HG03520 (cell line): Measurements from ENCODE around the gene SDSL.

Source experiments
- ATAC-seq: cut with Tn5 transposase; IDR thresholded peaks from one replicate; pipeline ENCODE4 v1.9.1; 2021; ENCODE audit warnings: mild to moderate bottlenecking, moderate library complexity; ENCODE audit not compliant: unreplicated experiment

SDSL gene

DNA sequence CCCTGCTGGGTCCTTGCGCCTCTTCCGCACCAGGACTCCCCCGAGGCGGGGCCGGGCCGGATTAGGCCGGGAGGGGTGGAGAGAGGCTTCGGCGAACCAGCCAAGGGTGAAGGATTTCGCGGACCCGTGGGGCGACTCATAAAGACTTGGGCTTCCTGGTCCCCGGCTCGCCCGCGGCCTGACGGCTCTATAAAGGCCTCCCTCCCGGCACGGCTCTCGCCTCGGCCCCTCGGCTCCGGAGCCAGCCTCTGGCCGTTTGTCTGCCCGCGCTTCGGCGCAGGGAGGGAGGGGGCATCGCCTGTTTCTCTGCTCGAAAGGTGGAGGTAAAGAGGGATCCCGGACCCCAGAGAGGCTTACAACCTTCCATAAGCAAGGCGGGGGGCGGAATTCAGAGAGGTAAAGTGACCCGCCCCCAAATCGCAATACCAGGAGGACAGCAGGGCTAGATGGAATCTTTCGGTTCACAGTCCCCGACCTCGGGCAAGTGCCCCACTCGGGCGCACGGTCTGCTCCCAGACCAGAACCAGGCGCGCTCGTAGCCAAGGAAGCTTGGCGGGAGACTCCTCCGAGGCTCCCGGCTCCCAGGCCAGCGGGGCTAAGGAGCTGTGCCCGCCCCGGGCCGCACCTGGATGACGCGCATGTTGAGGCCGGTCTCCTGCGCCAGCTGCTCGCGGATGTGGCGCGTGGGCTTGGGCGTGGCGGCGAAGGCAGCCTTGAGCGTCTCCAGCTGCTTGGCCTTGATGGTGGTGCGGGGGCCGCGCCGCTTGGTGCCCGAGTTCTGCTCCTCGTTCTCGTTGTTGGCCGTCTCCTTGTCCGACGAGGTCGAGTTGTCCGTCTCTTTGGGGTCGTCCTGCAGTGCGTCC, 45.6 kb downstream of the SDSL start:
- ATAC-seq, result no peak

DNA sequence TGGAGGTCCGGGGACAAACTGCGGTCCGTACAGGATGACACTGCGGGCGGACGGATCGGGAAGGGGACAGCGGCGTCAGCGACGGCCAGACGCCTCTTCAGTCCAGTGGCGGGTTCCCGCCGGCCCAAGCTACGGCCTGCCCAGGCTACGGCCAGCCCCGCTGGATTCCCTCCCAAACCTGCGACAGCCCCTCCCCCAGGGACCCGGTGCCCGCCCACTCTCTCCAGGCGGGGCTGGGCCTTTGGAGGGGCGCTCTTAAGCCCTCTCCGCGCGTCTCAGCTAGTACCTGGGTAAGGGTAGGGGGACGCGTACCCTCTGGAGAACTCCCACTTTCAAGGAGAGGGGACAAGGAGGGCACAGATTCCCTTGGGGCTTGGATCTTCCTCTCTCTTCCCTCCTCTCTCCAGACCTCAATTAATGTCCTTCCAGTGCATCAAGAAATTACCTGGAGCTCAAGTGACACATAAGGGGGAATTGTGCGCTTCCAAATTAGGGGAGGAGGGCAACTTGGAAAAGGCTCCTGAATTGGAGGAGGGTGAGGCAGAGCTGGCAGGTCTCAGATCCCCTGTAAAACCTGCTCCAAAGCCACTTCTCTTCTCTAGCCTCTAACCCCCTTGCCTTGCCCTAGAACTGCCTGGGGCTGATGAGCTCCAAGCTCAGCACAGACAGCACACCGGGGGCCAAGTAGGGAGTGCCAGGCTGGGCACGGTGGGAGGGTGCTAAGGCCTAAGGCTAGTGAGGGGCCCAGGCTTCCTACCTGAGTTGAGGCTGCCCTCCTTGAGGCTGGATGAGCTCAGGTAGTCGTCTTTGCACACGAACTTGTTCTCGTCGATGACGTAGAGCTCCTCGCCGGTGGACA, 46.4 kb downstream of the SDSL start:
- ATAC-seq, result no peak

DNA sequence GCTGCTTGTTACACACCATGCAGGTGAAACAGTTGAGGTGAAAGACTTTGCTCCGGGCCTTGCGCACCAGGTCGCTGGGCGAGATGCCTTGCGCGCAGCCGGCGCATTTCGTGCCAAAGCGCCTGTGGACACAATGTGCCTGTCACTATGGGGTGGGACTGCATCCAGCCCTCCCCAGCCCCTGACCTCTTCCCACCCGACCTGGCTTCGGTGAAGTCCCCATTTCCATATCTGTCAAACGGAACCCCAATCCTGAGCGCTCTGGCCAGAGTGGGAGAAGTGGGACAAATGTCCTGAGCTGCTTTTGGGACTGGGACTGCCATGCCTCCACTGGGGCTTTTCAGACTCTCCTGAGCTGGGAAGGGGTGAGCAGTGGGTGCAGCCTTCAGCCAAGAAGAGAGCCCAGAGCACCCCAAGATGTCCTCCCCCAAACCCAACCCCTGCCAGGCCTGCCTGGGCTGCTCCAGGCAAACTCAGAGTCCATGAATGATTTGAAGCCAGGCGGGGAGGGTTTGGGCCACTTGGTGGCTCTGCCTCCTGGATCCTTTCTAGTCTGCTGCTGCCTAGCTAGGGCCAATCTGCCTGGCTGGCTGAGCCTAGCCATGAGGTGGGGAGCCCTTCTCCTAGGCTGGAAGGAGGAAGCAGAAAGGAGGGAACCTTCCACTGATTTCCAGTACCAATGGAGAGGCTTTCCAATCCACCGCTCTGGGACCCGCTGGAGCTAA, 47.2 kb downstream of the SDSL start:
- ATAC-seq, result no peak

DNA sequence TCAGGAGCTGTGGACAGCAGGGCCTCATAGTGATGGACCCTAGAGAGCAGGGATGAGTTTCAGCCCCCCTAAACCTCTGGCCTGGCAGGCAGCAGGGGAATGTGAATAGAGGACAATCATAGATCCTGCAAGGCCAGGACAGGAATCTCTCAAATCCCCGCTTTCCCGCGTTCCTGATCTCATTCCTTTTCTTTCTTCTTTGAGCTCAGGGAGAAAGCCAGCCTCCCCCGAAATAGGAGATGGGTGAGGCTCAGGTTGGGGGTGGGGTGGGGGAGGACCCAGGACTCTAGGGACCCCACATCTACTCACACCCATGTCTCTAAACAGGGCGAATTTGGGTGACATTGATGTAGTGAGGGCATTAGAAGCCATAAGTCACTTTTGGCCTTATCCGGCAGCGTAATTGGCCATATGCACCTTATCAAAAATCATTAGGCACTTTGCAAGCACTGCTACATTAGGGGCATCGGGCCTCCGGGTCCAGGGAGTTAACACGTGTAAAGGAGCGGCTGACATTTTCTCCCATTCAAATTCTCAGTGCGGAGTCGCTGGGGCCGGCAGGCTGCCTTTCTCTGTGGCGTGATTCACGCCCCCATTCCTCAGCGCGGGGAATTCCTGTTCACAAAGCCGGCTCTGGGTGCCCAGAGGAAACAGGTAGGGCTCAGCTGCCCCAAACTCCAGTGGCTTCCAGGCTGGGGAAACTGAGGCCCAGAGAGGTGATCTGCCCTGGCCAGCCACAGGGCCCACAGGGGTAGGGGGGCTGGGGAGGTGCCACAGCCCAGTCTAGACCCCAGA, 48.0 kb downstream of the SDSL start:
- no peak for ATAC-seq

DNA sequence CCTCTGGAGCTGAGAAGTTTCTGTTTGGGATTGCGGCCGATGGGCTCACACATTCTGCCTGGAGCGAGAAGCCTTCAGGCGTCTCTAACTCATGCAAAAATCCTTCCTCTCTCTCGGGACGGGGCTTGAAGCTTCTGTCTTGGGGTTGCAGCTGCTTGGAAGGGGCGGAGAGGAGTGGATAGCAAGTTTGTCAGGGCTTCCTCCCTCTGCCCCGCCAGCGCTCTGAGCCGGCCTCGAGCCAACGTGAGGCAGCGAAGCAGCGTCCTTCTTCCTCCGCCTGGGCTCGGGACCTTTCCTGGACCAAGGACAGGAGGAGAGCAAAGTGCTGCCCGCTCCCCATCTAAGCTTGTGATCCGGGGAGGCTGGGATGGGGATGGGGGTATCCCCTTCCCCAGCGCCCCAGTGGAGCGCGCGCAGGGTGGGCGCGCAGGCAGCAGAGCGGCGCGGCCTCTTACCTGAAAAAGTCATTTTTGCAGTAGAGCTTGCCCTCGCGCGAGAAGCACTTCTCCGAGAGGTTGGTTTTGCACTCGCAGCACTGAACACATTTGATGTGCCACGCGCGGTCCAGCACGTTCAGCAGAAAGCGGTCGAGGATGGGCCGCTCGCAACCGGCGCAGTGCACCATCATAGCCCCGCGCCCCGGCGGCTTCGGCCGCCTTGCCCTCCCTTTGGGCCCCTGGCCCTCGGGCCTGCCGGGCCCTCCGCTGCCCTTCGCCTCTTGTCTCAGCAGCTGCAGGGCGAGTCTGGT, 48.9 kb downstream of the SDSL start:
- no peak for ATAC-seq

DNA sequence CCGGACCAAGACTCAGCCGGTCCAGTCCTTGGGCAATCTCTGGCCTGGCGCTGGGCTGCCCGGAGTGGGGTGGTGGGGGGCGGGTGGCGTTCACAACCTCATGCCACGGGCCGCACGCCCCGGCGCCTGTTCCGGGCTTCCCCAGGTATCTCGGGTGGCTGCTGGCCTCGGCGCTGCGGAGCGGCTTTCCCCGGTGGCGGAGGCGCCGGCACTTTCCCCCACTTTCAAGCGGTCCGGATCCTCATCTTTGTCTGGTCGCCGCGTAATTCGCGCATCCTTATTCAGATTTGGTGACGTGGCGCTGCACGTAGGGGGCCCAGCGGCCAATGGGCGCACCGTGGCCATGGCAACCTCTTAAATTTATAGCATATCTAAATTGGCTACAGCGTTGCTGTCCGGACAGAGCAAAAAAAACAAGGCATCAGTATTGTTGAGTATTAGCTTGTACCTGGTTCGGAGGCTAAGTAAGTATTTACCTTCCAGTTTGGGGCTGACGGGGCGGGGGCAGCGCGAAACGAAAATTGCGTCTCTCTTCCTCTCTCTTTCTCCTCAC, 49.5 kb downstream of the SDSL start, which contains the start of gene LHX5:
LHX5 (minus strand) TSS at position 253 of the 553 bp plus-strand sequence. CDS start 373 bp downstream, outside the sequence.
- no peak for ATAC-seq

DNA sequence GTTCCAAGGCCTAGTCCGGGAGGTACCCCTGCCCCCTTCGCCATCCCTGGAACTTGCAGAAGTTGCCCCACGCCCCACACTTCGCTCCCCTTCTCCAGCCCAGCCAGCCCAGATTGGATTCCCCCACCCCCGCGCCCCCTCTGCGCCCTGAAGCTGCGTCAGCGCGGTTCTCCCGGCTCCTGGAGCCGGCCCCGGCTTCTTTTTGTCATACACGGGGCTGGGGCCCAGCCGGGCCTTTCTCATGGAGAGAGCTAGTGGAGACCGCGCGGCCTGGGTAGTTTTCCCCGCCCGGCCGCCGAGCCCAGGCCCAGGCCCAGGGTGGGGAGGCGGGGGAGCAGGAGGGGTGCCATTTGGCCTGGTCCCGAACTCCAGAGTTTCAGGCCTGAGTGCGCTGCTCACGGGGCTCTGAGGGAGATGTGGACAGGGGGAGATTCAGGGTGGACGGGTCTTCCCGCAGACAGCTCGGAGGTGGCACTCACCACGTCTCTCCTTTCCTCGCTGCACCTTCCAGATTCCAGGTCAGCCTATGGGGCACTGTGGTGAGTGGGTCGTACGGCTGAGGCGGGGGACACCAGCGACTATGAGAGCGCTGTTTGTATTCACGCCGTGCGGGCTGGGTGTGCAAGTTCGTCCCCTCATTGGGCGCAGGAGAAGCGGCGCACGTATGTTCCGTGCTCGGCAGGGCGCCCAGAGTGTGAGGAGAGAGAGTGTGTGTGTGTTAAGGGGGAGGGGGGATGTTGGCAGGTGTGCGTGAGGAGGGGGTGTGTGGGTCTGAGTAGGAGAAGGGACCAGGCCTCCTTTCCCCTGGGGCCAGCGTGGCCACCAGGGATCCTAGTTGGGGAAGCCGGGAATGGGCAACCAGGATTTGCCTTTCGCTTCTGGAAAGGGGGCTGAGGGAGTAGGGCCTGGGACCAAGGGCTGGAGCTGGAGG, 50.3 kb downstream of the SDSL start:
- ATAC-seq, result no peak

DNA sequence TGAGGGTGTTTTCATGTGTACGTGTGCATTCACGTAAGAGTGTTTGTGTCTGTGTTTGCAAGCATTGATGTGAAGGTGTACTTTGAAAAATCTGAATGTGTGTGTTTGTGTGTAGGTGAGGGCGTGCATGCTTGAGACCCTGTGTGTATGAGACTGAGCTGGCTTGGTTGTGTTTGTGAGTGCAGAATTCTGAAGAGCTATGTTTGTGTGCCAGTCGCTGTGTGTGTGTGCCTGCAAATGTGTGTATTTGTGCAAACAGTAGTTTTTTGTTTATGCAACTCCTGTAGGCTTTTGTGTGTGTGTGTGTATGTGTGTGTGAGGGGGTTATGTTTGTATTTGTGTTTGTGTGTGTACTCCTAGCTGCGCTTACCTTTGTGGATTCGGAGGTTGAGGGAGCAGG, 51.2 kb downstream of the SDSL start:
- no peak for ATAC-seq

DNA sequence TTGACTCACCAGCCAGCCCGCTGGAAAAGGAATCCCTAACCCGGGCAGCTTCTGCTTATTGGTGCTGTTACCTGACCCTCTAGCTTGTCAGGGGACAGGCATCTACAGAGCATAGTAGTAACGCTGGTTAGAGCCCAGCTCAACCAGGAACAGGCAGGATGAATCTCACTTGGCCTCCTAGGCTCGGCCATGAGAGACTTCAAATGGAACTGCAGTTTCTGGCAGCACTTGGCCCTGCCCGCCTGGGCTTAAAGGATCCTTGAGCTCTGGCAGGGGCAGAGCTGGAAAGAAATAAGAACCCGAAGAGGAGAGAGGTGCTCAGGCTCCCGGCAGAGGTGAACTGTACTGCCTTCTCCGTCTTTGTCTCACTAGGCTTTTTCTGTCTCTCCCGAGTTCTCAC, 51.8 kb downstream of the SDSL start:
- no peak for ATAC-seq

DNA sequence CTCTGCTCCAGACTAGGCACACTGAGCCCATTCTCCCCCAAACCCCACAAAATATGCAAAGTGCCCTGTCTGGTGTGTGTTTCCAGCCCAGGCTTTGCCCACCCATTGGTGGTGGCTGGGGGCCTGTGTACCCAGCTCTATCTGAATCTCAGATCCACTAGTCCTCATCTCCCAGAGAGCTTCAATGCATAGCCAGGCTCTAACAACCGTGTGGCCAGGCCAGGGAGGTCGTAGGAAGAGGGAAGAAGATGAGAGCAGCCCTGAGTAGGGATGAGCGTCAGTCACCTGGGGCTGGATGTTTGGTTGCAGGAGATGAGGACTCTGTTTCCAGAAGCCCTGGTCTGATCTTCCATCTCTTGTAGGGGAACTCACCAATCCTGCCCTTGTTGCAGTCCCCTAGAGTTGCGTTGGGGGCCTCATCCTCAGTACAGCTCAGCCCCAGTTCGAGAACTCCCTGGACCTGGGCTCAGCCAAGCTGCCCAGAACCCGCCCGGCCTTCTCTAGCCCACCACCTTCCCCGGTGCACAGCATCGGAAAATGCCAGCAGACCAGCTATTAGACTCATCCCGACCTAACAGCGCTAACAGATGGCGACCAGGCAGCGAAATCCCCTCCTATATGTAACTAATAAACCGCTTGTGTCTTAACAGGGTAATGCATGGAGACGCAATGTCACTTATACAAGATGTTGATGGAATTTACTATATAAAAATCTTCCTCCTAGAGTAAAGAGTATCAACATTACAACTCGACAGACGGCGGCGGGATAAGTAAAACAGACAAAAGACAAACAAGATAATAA, 52.7 kb downstream of the SDSL start:
- ATAC-seq, result no peak

DNA sequence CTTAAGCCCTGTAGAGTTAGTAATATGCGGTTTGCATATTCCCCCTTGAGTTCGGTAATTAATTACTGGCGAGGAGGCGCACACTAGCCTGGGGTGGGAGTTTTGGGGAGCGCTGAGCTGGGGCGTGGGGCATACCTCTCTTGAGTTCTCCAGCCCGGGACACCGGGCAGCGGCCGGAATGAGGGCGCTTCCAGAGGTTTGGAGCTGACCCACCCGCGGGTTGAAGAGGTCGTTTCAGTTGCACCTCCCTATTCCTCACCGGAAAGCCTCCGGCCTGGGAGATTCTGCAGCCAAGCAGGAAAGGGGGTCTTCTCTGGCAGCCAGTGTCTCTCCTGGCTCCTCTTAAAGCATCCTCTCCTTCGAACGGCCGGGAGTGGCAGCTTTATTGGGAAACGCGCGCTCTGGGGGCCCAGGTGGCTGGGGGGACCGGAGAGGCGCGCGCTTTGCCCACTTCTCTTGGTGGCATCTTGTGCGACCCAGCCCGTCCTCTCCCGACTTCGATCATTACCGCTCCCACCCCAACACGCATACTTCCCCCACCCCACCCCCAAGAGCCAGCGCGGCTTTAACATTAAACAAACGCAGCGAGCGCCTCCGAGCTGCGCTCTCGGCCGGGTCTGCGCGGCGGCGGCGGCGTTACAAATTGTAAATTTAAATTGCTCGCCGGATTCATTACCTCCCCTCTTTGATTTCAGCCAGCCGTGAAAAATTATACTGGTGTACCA, 53.4 kb downstream of the SDSL start:
- no peak for ATAC-seq

DNA sequence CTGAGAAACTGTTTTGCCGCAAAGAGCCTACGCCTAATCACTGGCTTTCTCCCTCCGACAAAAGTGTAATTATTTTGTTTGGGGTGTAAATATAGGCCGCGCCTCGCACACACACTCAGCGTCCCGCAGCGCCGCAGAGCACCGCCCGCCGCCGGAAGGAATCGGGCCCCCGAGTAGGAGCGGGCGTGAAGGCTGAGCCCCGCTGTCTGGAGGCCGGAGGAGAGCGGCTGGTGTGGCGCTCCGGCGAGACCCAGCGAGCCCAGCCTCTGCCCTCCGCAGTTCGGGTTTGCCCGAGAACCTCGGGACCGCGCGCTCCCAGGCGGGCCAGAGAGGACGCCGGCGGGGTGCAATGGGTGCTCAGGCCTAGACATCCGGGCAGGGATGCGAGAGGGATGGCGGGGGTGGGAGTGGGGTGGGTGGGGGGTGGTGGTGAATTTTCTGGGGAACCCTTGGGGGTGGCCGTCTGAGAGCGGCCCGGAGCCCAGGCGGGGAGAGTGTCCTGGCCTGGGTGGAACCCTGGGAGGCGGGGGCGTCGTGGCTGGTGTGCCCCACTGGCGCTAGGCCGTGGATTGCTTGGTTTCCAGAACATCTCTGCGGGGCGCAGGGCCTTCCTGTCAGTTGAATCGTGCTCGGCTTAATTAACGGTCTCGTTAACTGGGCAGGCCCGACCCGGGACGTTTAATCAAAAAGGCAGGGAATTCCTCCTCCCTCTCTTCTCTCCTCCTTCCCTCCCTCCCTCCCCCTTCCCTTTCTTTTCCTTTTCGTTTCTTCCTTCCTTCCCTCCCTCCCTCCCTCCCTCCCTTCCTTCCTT, 54.2 kb downstream of the SDSL start:
- ATAC-seq, result no peak

DNA sequence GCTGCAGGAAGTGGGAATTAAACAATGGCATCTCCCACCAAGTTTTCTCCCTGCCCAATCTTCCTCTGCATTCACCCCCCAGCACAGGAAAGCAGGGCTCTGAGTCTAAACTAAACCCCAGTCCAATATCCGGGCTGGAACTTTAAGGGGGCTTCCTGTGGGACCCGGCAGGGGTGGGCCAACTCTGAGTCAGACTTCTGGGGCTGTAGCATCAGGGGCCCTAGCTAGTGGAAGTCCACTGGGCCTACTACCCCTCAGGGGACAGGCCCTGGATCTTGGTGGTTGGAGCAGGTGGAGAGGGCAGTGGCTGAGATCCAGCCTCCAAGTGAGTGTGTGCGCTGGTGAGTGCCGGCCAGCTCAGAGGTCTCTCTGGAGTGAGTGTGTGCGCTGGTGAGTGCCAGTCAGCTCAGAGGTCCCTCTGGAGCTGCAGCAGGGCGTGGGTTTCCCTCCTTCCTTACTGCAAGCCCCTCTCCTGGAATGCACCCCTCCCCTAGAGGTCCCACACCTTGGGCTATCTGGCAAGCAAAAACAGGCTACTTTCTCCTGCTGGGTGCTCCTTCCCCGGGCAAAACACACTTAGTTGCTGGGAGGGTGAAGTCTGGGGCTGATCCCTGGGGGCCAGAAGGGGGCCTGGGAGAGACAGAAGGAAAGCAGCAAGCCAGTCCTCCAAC, 55.1 kb downstream of the SDSL start:
- no peak for ATAC-seq

DNA sequence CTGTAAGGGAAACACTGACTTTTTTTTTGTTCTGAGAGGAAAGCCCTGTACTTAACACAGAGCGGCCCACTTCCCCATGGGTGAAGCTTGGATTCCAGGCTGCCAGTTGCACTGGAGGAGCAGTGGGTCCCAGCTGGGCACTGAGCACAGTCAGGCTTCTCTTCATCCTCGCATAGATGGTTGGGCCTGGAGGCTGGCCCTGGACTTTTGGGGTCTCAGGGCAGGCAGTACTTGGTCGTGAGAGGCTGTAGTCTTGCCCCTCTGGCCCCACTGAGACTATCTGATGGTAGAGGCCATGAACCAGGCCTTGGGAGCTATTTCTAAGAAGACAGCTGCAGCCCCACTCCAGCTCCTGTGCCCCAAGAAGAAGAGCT, 55.6 kb downstream of the SDSL start:
- ATAC-seq, result no peak

DNA sequence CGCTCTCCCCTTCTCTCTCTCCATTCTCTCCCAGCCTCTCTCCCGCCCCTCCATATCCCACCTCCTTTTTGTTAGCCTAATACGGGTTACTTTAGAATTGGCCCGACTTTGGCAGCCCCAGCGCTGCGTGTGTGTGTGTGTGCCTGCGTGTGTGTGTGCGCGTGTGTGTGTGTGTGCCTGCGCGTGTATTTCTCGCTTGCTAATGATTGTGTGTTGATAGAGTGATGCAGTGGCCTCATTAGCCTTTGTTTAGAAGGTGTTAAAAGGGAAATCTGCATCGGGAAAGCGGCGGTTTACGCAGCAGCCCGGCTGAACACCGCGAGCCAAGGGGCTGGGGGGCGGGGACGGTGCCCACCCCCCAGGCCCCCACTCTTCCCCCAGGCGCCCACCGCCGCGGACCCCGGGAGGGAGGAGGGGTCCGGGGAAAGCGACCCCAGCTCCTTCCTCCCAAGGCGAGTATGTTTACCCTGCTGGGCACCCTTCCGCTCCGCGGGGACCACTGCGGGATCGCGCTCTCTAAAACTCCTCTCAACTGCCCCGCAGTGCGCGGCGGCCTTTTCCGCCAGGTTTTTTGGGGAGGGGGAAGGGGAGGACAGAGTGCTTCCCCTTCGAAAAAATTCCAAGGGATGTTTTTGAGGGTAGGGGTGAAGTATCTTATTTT, 56.3 kb downstream of the SDSL start:
- ATAC-seq, result no peak
